ENCODE data around the gene ABHD14A. TPM values are rescaled to one million over a fixed set of nuclear protein-coding genes. Genes with fewer than 3 reads are reported as not detected.

The ABHD14A gene
- total RNA-seq, 1 experiment from 2014 or later, result 3.8 TPM

- ChIA-PET CTCF (interaction anchor here (0.5 to 8.5 kb wide), 58 partner anchors 8 to 436 kb away, joined by 3 to 382 read pairs (median 7); partner anchors contain the start of genes ABHD14A, ABHD14B, ACY1 and DUSP7), POLR2A (interaction anchor here (0.6 to 1.7 kb wide), 8 partner anchors 8 to 150 kb away, joined by 3 to 9 read pairs (median 5); partner anchors contain the start of genes DUSP7, POC1A and RPL29)
- Mint-ChIP-seq H3K27me3 (ENCODE audit: low read depth) (no peaks in the 10 kb centered on the region), H3K4me1 (peaks cover 45% of the 10 kb centered on the region), H3K27ac (no peak overlapping the region), H3K9me3 (no peaks in the 10 kb centered on the region), H3K36me3 (no peaks in the 10 kb centered on the region), H3K4me3 (no peak overlapping the region)
- ATAC-seq (peak; percentile 47), DNase-seq (ENCODE audit: low spot score) (peak; percentile 76)
- TF ChIP-seq MAX (CRISPR knock-in tag; IDR thresholded peaks at IDR 0.05) (peak; percentile 36; the same call in 1 of the 2 replicates), ATF2 (CRISPR knock-in tag; IDR thresholded peaks at IDR 0.05; ENCODE audit: borderline replicate concordance, low read depth) (no peak), PREB (CRISPR knock-in tag; IDR thresholded peaks at IDR 0.05; ENCODE audit: borderline replicate concordance) (no peak), KAT7 (CRISPR knock-in tag; IDR thresholded peaks at IDR 0.05; ENCODE audit: borderline replicate concordance) (no peak), ATF3 (CRISPR knock-in tag; conservative IDR thresholded peaks at IDR 0.05) (no peak), CTCF (IDR thresholded peaks at IDR 0.05) (peak; percentile 33; the same call in 1 of the 2 replicates), ZNF219 (CRISPR knock-in tag; IDR thresholded peaks at IDR 0.05; ENCODE audit: borderline replicate concordance) (no peak)
Measured at GRCh38 chr3:52004163-52004787, 29.4 kb downstream of the ABHD14A start.

GRCh38 chr3:52004906-52005395, 30.1 kb downstream of the ABHD14A start:
- H3K36me3 Mint-ChIP-seq, result no peaks in the 10 kb centered on the region
- peak overlapping the region; percentile 52 for H3K4me3 Mint-ChIP-seq
- no peaks in the 10 kb centered on the region for H3K9me3 Mint-ChIP-seq
- ATAC-seq (no peak), DNase-seq (ENCODE audit: low spot score) (no peak)
- CTCF ChIA-PET, result interaction anchor here (0.6 to 8.5 kb wide), 58 partner anchors 9 to 384 kb away, joined by 3 to 382 read pairs (median 7); partner anchors contain the start of genes ABHD14A, ABHD14B, ACY1 and DUSP7
- peaks cover 45% of the 10 kb centered on the region for H3K4me1 Mint-ChIP-seq
- no peaks in the 10 kb centered on the region for H3K27me3 Mint-ChIP-seq (ENCODE audit: low read depth)
- POLR2A ChIA-PET, result interaction anchor here (0.6 to 1.7 kb wide), 6 partner anchors 9 to 150 kb away, joined by 4 to 9 read pairs (median 5); partner anchors contain the start of genes DUSP7, POC1A and RPL29
- no peak overlapping the region for H3K27ac Mint-ChIP-seq
- no peak for TF ChIP-seq GRHL2 (CRISPR knock-in tag; IDR thresholded peaks at IDR 0.05; ENCODE audit: insufficient replicate concordance, severe bottlenecking)
- TF ChIP-seq NR1H2 (CRISPR knock-in tag; IDR thresholded peaks at IDR 0.05), result no peak
- TF ChIP-seq IRF2 (CRISPR knock-in tag; IDR thresholded peaks at IDR 0.05; ENCODE audit: borderline replicate concordance, low read depth), result no peak
- TF ChIP-seq ZNF281 (CRISPR knock-in tag; IDR thresholded peaks at IDR 0.05), result no peak
- no peak for TF ChIP-seq NFE2L1 (CRISPR knock-in tag; IDR thresholded peaks at IDR 0.05)
- no peak for TF ChIP-seq PRDM15 (CRISPR knock-in tag; IDR thresholded peaks at IDR 0.05)
- TF ChIP-seq FOXP1 (CRISPR knock-in tag; IDR thresholded peaks at IDR 0.05; ENCODE audit: borderline replicate concordance), result no peak
- TF ChIP-seq PRRX2 (CRISPR knock-in tag; IDR thresholded peaks at IDR 0.05), result no peak
- no peak for TF ChIP-seq ZBTB43 (CRISPR knock-in tag; IDR thresholded peaks at IDR 0.05)
- no peak for TF ChIP-seq ZNF219 (CRISPR knock-in tag; IDR thresholded peaks at IDR 0.05; ENCODE audit: borderline replicate concordance)
- no peak for TF ChIP-seq ZNF263 (CRISPR knock-in tag; IDR thresholded peaks at IDR 0.05; ENCODE audit: low read depth)
- no peak for TF ChIP-seq ATF3 (CRISPR knock-in tag; conservative IDR thresholded peaks at IDR 0.05)
- no peak for TF ChIP-seq FOXJ3 (CRISPR knock-in tag; IDR thresholded peaks at IDR 0.05; ENCODE audit: borderline replicate concordance)
